Measurements from ENCODE around the gene CD244. TPM values are rescaled to one million over a fixed set of nuclear protein-coding genes. Genes with fewer than 3 reads are reported as not detected.
A peak's percentile ranks its signal among the peaks of the same experiment; 100 is the strongest.

Gene CD244
- total and polyA plus RNA-seq, 8 donors, result 0.15 to 1.1 (median 0.43) TPM; not detected in 3

DNA sequence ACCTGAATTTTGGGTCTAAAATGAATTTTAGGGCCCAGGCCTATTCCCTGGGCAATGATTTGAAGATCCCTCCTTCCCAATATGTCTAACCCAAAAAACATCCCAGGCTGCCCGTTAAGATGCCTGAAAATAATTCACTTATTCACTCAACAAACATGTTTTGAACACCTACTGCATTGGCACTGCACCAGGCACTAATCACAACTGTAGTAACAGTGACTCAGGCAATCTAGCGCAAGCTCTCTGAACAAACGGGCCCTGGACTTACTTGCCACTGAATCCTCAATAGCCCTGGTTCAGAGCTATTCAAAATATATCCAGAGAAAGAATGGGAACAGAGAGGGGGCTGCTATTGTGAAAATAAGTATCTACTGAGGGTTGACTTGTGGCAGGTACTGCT is 4.2 kb downstream of the CD244 start:
- peak in 1 of 2 donors; percentile 42 for DNase-seq
- H3K4me1 ChIP-seq, result peaks cover 0 to 20% (median 4%) of the 10 kb centered on the region in 4 donors
- no peak overlapping the region for H3K4me3 ChIP-seq
- intact Hi-C loops (cut with DNase I; ENCODE audit: low total_unique reads), result no loop called here
- WGBS, 5 donors, result 42 to 61% (median 43%) methylated on average over 3 of the region's 3 CpGs
- TF ChIP-seq POLR2A (IDR thresholded peaks at IDR 0.05) (no peak), POLR2AphosphoS5 (IDR thresholded peaks at IDR 0.05) (no peak), EP300 (IDR thresholded peaks at IDR 0.05) (no peak)
- TF ChIP-seq, protein P1, sequence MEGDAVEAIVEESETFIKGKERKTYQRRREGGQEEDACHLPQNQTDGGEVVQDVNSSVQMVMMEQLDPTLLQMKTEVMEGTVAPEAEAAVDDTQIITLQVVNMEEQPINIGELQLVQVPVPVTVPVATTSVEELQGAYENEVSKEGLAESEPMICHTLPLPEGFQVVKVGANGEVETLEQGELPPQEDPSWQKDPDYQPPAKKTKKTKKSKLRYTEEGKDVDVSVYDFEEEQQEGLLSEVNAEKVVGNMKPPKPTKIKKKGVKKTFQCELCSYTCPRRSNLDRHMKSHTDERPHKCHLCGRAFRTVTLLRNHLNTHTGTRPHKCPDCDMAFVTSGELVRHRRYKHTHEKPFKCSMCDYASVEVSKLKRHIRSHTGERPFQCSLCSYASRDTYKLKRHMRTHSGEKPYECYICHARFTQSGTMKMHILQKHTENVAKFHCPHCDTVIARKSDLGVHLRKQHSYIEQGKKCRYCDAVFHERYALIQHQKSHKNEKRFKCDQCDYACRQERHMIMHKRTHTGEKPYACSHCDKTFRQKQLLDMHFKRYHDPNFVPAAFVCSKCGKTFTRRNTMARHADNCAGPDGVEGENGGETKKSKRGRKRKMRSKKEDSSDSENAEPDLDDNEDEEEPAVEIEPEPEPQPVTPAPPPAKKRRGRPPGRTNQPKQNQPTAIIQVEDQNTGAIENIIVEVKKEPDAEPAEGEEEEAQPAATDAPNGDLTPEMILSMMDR (IDR thresholded peaks at IDR 0.05), result no peak
- H3K27ac ChIP-seq, result no peak overlapping the region
- H3K36me3 ChIP-seq, result no peaks in the 10 kb centered on the region
- H3K27me3 ChIP-seq, result no peaks in the 10 kb centered on the region
- H3K9me3 ChIP-seq, result no peaks in the 10 kb centered on the region

- H3K9me3 ChIP-seq, result no peaks in the 10 kb centered on the region
- peak; percentile 35 to 42 for DNase-seq
- no peak overlapping the region for H3K4me3 ChIP-seq
- TF ChIP-seq, protein P1 (IDR thresholded peaks at IDR 0.05), result no peak
- TF ChIP-seq EP300 (IDR thresholded peaks at IDR 0.05), result no peak
- TF ChIP-seq POLR2AphosphoS5 (IDR thresholded peaks at IDR 0.05), result no peak
- TF ChIP-seq POLR2A (IDR thresholded peaks at IDR 0.05), result no peak
- intact Hi-C loops (cut with DNase I; ENCODE audit: low total_unique reads), result no loop called here
- WGBS, 5 donors, result 30 to 53% (median 41%) methylated on average over 4 of the region's 4 CpGs
- no peak overlapping the region for H3K27ac ChIP-seq
- H3K4me1 ChIP-seq, result peaks cover 0 to 17% (median 4%) of the 10 kb centered on the region in 4 donors
- H3K36me3 ChIP-seq, result no peaks in the 10 kb centered on the region
- H3K27me3 ChIP-seq, result no peaks in the 10 kb centered on the region
Observed at GRCh38 chr1:160858097-160858496, 4.6 kb downstream of the CD244 start.

DNA sequence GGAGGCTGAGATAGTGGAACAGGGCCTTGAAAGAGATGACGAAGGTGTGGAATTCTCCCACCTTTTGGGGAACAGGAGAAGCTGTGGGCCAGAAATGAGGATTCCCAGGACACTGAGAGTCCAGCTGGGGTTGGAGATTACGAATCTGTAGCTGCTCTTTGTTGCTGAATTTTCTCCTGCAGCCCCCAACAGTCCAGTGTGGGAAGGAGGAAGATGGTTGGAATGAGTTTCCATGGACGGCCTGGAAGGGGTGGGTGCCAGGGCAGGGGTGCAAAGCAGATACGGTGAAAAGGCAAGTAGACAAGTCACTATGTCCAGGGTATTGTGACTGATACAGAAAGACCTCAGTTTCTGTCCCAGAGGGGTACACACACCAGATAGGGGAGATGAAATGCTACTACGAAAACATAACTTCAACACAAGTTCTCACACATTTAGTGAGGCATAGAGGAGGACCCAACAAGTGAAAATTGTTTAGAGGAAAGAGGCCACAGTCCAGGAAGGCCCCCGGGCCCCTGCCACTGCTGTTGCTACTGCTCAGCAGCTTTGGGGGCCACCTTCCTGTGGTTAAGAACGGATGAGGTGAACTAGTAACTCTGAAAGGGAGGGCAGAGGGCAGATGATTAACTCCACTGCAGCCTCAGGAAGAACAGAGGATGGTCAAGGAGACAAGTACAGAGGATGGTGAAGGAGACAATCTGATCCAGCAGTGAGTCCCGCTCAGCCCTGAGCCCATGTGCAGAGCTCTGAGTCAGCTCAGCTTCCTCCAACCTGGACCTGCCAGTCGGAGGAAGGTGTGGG is 7.3 kb downstream of the CD244 start:
- Histone ChIP-seq H3K4me3 (no peak overlapping the region), H3K9me3 (peaks cover 0 to 4% (median 0%) of the 10 kb centered on the region in 4 donors), H3K27me3 (no peaks in the 10 kb centered on the region), H3K27ac (no peak overlapping the region), H3K4me1 (peaks cover 0 to 8% (median 4%) of the 10 kb centered on the region in 4 donors), H3K36me3 (no peaks in the 10 kb centered on the region)
- no peak for DNase-seq
- TF ChIP-seq POLR2AphosphoS5 (IDR thresholded peaks at IDR 0.05) (no peak), POLR2A (IDR thresholded peaks at IDR 0.05) (no peak), EP300 (IDR thresholded peaks at IDR 0.05) (no peak)
- TF ChIP-seq, protein P1 (IDR thresholded peaks at IDR 0.05), result no peak
- intact Hi-C loops (cut with DNase I; ENCODE audit: low total_unique reads), result no loop called here
- WGBS, 5 donors, result 61 to 81% (median 71%) methylated on average over 9 of the region's 9 CpGs

GRCh38 chr1:160853754-160854153 is 8.9 kb downstream of the CD244 start:
- H3K4me1 ChIP-seq, result peaks cover 0 to 7% (median 3%) of the 10 kb centered on the region in 4 donors
- intact Hi-C loops (cut with DNase I; ENCODE audit: low total_unique reads), result no loop called here
- no peak for DNase-seq
- H3K9me3 ChIP-seq, result peaks cover 0 to 4% (median 0%) of the 10 kb centered on the region in 4 donors
- H3K4me3 ChIP-seq, result no peak overlapping the region
- 86 to 97% (median 91%) methylated on average over 2 of the region's 2 CpGs for WGBS, 5 donors
- H3K36me3 ChIP-seq, result no peaks in the 10 kb centered on the region
- no peak overlapping the region for H3K27ac ChIP-seq
- H3K27me3 ChIP-seq, result no peaks in the 10 kb centered on the region
- TF ChIP-seq EP300 (IDR thresholded peaks at IDR 0.05) (no peak), POLR2AphosphoS5 (IDR thresholded peaks at IDR 0.05) (no peak), POLR2A (IDR thresholded peaks at IDR 0.05) (no peak)
- TF ChIP-seq, protein P1 (IDR thresholded peaks at IDR 0.05), result no peak

Measured in stomach (tissue), 9 donors.